Panc1 (cell line): ENCODE data around the gene PRPF38B.

Experiments
- CTCF ChIP-seq: fragments of 450-650 bp; IDR thresholded peaks from 2 replicates; pipeline ENCODE4 v1.5.1; 2017; ENCODE audit warnings: mild to moderate bottlenecking
- POLR2AphosphoS5 ChIP-seq: IDR thresholded peaks from 2 replicates; pipeline ENCODE4 v1.6.1; 2012; ENCODE audit warnings: mild to moderate bottlenecking, low read depth, low read length, moderate library complexity
- REST ChIP-seq, 2 experiments: IDR thresholded peaks; 2 replicates each; pipeline ENCODE4 v1.6.1; 2011 to 2012; ENCODE audit warnings: low read depth in 2 of 2, control low read depth in 1 of 2, low read length in 1 of 2, mild to moderate bottlenecking in 1 of 2, moderate library complexity in 1 of 2; ENCODE audit not compliant: insufficient read depth in 1 of 2
- SIN3A ChIP-seq: IDR thresholded peaks from 2 replicates; pipeline ENCODE4 v1.6.1; 2012; ENCODE audit warnings: low read depth, mild to moderate bottlenecking, low read length, moderate library complexity, borderline replicate concordance; ENCODE audit not compliant: insufficient read depth
- TCF7L2 ChIP-seq: IDR thresholded peaks from 2 replicates; pipeline ENCODE4 v1.6.1; 2011; ENCODE audit warnings: mild to moderate bottlenecking, low read depth, low read length, inconsistent platforms

- TF ChIP-seq REST (IDR thresholded peaks at IDR 0.05; ENCODE audit: insufficient read depth in 1 of 2, low read depth in 2 of 2, low read length in 1 of 2) (no peak), CTCF (no peak), POLR2AphosphoS5 (no peak; the same call in 1 of the 2 replicates), SIN3A (no peak; the same call in 1 of the 2 replicates), TCF7L2 (no peak)
Observed at GRCh38 chr1:108747171-108747850, 55.2 kb downstream of the PRPF38B start.
